NT2/D1 (cell line): ENCODE results near the gene HOPX.

Experiments
- SUZ12 ChIP-seq: IDR thresholded peaks from 2 replicates; pipeline ENCODE4 v1.6.1; 2011; ENCODE audit not compliant: insufficient read length, insufficient read depth; ENCODE audit errors: extremely low read depth
- YY1 ChIP-seq: IDR thresholded peaks from 2 replicates; pipeline ENCODE4 v1.6.1; 2011; ENCODE audit not compliant: insufficient read length, insufficient read depth

DNA sequence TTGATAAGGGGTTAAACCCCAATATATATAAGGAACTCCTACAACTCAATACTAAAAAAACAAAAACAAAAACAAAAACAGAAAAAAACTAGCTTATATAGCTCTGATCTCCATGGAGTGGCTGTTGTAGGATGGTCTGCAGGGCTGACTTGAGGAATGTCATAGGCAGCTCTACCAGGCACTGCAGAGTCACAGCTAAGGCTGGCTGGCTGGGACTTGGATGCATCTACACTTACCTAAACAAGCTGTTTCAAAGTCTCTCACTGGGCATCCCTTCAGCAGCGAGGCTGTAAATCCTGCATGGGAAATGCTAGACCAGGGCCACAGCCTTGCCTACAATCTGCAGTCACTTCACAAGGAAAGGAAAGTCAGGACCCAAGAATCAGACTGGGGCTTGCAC lies 61.3 kb downstream of the HOPX start:
- TF ChIP-seq SUZ12 (no peak), YY1 (no peak)
